ENCODE results near the gene BST2.

BST2 gene, protein sequence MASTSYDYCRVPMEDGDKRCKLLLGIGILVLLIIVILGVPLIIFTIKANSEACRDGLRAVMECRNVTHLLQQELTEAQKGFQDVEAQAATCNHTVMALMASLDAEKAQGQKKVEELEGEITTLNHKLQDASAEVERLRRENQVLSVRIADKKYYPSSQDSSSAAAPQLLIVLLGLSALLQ

DNA sequence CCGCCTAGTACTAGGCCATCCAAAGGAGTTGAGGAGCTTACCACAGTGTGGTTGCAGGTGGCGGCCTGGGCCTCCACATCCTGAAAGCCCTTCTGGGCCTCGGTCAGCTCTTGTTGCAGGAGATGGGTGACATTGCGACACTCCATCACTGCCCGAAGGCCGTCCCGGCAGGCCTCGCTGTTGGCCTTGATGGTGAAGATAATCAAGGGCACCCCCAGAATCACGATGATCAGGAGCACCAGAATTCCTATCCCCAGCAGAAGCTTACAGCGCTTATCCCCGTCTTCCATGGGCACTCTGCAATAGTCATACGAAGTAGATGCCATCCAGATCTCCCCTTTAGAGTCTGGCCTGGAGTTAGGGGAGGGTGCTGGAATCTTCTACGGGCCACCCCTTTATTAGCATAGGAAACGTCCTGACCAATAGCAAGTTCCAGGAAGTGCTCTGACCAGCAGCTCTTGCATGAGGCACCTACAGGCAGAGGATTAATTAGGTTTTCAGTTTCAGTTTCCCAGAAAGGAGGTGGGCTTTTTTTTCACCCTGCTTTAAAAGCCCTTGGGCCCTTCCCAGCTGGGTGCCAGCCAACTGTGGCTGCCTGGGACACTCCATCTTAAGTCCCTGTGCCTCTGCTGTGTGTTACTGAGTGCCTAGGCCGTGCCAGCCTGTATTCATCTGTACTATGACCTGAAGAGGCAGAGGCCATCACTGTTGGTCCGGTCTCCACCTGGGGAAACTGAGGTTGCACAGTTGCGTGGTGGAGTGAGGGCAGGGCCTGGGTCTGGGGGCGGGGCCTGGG is at the start of gene BST2:
Gene BST2 (minus strand): TSS at position 381 of the 796 bp plus-strand sequence. CDS start 55 bp downstream, at position 326.
- DNase-seq (ENCODE audit: low read depth), result peak; percentile 43

DNA sequence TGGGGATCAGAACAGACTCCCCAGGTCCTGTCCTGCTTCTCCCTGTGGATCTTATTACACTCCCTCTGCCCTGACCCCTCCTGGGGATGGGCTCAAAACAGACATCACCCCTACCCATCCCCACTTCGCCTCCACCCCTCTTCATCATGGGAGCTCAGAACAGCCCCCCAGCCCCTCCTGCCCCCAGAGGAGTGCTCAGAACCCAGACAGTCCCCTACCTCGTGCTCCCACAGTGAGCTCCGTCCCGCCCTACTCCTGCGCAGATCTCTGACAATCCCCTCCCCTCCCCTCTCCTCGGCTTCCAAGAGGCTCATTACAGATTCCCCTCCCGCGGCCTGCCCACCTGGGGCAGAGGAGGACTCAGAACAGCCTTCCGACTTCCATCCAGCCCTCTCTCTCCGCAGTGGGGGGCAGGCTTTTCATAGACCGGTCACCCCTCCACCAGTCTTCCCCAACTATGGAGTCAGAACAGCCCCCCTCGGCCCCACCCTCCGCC is 49.2 kb upstream of the BST2 start:
- no peak for DNase-seq (ENCODE audit: low read depth)

DNA sequence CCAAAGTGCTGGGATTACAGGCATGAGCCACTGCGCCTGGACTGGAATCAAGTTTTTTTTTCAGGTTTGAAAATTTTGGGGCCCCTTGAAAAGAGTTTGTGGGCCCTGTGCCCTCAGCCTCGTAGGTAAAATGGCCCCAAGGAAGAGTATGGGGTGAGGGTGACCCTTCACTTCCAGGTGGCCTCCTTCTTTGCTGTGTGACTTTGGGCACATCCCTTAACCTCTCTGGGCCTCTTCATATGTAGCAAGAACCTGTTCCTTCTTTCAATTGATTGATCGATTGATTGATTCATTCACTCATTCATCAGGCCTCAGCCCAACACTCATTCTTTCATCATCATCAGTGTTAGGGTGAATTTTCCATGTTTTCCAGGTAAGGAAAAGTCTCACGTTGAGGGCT is 46.4 kb upstream of the BST2 start:
- no peak for DNase-seq (ENCODE audit: low read depth)

- DNase-seq (ENCODE audit: low read depth), result no peak
Observed at GRCh38 chr19:17450264-17451075, 45.0 kb upstream of the BST2 start.

DNA sequence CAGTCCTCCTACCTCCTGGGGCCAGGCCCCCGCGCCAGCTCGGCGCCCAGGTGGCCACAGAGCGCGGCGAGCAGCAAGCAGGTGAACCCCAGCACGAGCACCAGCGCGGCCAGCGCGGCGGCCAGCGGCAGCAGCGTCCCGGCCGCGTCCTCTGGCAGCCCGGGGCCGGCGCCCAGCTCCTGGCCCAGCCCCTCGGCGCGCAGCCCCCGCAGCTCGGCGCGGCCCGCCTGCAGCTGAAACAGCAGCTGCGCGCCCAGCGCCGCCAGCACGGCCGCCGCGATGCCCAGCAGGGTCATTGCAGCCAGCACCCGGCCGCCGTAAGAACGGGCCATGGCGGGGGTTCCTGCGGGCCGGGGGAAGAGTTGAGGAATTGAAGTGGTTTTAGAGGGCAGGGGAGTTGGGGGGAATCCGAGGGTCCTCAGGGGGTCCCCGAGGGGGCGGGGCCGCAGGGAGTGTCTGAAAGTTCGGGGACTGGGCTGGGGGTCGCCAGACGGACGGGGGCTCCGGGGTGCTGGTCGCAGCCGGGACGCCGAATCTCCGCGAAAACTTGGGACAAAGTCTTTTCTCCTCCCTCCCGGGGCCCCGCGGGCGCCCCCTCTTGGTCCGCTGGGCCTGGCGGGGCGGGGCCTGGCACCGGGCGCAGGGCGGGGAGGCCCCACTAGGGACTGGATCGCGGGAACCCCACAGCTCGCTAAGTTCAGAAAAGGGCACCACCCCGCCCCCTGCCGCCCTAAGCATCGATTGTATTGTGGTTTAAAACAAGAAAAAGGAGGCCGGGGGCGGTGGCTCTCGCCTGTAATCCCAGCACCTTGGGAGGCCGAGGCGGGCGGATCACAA is 42.9 kb upstream of the BST2 start, which contains the start of gene TMEM221:
Gene TMEM221 (minus strand): TSS at position 538 of the 837 bp plus-strand sequence. CDS start 206 bp downstream, at position 332.
- no peak for DNase-seq (ENCODE audit: low read depth)

DNA sequence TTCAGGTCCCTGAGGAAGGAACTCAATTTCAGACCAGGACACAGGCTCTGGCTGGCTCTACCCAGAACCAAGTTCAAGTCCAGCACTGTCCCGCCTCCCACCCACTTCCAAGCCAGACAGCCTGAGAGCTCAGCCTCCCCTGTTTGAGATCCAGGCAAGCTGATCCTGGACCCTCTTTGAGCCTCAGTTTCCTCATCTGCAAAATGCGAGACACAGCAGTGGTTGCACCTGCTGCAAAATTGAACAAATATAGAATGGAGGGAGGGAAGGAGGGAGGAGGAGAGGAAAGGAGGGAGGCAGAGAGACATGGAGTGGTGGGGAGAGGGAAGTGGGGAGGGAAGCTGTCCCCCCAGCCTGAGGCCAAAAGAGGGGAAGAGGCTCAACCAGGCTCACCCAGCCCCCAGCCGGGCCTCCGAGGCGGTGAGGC is 42.3 kb upstream of the BST2 start:
- no peak for DNase-seq (ENCODE audit: low read depth)

DNA sequence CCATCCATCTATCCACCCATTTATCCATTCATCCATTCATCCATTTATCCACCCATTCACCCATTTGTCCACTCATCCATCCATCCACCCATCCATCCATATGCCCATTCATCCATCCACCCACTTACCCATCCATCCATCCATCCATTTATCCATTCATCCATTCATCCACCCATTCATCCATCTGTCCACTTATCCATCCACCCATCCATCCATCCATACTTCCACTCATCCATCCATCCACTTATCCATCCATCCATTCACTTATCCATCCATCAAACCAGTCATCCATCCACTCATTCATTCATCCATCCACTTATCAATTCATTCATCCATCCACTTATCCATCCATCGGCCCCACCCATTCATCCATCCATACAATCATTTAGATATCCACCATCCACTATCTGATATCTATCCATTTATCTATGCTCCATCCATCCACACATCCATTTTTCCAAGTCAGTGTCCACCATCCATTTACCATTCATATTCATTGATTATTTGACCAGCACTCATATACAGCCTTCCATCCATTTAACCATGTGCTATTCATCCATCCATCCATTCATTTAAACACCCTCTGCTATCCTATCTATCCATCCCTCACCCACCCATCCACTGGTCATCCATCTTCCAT is 40.2 kb upstream of the BST2 start:
- no peak for DNase-seq (ENCODE audit: low read depth)

GRCh38 chr19:17441241-17442021 is 36.0 kb upstream of the BST2 start:
- no peak for DNase-seq (ENCODE audit: low read depth)

DNA sequence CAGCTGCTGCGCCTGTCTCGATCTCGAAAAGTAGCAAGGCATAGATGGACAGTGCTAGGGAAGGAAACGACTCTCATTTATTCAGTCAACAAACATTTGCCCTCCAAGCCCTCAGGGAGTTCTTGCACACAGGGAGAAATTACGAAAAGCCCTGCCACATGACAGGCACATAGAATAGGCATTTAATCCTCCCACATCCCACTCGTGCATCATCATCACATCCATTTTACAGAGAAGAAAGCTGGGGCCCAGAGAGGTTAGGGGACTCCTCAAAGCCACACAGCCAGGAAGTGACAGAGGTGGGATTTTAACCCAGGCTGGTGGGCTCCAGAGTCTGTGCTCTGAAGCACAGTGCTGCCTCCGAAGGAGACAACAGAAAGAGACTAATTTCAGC is 31.4 kb upstream of the BST2 start:
- DNase-seq (ENCODE audit: low read depth), result no peak

GRCh38 chr19:17436094-17436873 is 30.9 kb upstream of the BST2 start:
- no peak for DNase-seq (ENCODE audit: low read depth)

DNA sequence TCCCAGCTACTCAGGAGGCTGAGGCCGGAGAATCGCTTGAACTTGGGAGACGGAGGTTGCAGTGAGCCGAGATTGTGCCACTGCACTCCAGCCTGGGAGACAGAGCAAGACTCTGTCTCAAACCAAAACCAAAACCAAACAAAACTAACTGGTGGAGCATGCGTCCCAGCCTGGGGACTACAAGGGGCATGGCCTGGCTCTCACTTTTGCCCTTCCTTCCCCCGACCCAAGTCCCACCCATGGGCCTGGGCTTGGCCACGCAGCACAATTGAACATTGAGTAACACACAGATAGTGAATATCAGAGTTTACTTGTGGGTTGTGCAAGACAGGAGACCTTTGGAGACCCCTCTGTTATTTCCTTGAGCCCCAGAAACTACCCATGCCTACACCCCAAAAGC is 29.8 kb upstream of the BST2 start:
- DNase-seq (ENCODE audit: low read depth), result no peak

- no peak for DNase-seq (ENCODE audit: low read depth)
Observed at GRCh38 chr19:17431417-17431816, 26.0 kb upstream of the BST2 start.

GRCh38 chr19:17429641-17430113 is 24.2 kb upstream of the BST2 start:
- no peak for DNase-seq (ENCODE audit: low read depth)

- DNase-seq (ENCODE audit: low read depth), result no peak
Observed at GRCh38 chr19:17424743-17425365, 19.4 kb upstream of the BST2 start.

DNA sequence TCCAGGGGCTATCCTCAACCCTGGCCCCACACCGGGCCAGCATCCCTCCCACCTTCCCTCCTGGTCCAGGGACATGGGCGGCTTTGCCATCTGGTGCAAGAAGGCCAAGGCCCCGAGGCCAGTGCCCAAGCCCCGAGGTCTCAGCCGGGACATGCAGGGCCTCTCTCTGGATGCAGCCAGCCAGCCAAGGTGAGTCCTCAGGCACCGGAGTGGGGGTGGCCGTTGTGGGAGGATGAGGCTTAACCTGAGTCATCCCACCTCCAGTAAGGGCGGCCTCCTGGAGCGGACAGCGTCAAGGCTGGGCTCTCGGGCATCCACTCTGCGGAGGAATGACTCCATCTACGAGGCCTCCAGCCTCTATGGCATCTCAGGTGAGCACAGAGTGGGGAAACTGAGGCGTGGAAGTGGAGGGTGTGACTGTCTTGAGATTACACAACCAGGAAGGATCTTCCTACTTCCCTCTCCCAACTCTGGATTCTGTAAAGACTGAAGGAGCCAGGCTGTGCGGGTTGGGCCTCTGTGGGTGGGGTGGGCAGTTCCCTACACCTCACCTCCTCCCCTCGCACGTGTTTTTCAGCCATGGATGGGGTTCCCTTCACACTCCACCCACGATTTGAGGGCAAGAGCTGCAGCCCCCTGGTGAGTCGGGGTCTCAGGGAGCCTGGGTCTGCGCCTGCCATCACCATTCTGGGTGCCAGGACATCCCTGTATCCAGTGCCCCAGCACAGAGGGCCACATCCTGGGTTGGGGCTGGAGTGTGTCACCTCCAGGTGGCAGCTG is 18.2 kb upstream of the BST2 start:
- DNase-seq (ENCODE audit: low read depth), result no peak

DNA sequence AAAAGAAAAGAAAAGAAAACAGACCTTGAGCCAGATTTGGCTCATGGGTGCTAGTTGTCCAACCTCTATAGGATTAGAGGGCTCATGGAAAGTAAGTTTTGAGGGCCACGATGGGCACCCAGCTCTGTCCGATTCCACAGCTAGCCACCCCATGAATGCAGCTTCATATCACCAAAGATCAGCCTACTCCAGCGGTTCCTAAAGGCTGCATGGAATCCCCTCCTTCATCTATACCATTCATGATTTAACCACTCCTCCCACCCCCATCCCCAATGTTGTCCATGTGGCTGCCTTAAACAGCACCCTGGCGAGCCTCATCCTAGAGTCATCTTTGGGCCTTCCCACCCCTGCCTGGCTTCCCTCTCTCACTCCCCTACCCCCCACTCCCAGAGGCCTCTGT is 16.5 kb upstream of the BST2 start:
- DNase-seq (ENCODE audit: low read depth), result no peak

DNA sequence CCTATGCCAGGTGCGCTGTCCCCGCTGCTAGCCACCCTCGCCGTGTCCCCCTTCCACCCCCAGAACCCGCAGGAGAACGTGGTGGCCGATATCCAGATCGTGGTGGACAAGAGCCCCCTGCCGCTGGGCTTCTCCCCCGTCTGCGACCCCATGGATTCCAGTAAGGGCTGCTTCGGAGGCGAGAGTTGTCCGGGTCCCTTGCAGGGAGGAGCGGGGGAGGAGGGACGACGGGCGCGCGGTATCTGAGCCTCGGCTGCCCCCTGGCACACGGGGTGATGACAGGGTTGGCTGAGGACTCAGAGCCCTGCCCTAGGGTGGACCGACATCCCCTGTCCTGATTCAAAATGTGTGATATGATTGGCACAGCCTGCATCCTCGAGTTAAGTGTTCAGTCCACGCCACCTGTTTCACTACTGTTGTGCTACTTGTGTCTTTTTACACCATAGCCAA is 15.1 kb upstream of the BST2 start:
- peak; percentile 29 for DNase-seq (ENCODE audit: low read depth)
